GM12892 (cell line): ENCODE measurements around the gene CCDC57.

Experiments used
- POLR2A ChIP-seq: IDR thresholded peaks from 2 replicates; pipeline ENCODE4 v1.6.1; 2011; ENCODE audit warnings: low read depth, low read length, control low read depth
- POLR2AphosphoS5 ChIP-seq: IDR thresholded peaks from 2 replicates; pipeline ENCODE4 v1.6.1; 2011; ENCODE audit warnings: low read depth, low read length, control low read depth

GRCh38 chr17:82055965-82056728 lies 156.5 kb downstream of the CCDC57 start:
- TF ChIP-seq POLR2A: peak; percentile 45; the same call in 1 of the 2 replicates
- no peak for TF ChIP-seq POLR2AphosphoS5
